Fibroblast of lung (primary cell): Measurements from ENCODE around the gene CYB5A.

Experiments
- EZH2 ChIP-seq: IDR thresholded peaks from 2 replicates; pipeline ENCODE4 v1.5.1; 2012; ENCODE audit warnings: low read length, control low read depth, mild to moderate bottlenecking; ENCODE audit errors: missing control alignments
- TF ChIP-seq, protein P1 (sequence below), 2 donors: IDR thresholded peaks in 1 of 2; conservative IDR thresholded peaks in 1 of 2; 1 replicate in 1 of 2; 2 replicates in 1 of 2; pipeline ENCODE4 v1.5.1; 2011 to 2012; ENCODE audit warnings: low read length in 2 of 2, control low read depth in 1 of 2, inconsistent platforms in 1 of 2, low read depth in 1 of 2, mild to moderate bottlenecking in 1 of 2

GRCh38 chr18:74275736-74276135 lies 16.0 kb downstream of the CYB5A start:
- TF ChIP-seq, protein P1, sequence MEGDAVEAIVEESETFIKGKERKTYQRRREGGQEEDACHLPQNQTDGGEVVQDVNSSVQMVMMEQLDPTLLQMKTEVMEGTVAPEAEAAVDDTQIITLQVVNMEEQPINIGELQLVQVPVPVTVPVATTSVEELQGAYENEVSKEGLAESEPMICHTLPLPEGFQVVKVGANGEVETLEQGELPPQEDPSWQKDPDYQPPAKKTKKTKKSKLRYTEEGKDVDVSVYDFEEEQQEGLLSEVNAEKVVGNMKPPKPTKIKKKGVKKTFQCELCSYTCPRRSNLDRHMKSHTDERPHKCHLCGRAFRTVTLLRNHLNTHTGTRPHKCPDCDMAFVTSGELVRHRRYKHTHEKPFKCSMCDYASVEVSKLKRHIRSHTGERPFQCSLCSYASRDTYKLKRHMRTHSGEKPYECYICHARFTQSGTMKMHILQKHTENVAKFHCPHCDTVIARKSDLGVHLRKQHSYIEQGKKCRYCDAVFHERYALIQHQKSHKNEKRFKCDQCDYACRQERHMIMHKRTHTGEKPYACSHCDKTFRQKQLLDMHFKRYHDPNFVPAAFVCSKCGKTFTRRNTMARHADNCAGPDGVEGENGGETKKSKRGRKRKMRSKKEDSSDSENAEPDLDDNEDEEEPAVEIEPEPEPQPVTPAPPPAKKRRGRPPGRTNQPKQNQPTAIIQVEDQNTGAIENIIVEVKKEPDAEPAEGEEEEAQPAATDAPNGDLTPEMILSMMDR (conservative IDR thresholded peaks at IDR 0.05 in 1 of 2, IDR thresholded peaks at IDR 0.05 in 1 of 2; ENCODE audit: low read depth in 1 of 2, low read length in 2 of 2): no peak
- no peak for TF ChIP-seq EZH2
